Smooth muscle cell (in vitro differentiated cells): ENCODE results near the gene CD200. TPM values are rescaled to one million over a fixed set of nuclear protein-coding genes. Genes with fewer than 3 reads are reported as not detected.

Experiments
- DNase-seq: peaks from one replicate; lab custom pipeline; 2025; ENCODE audit not compliant: unreplicated experiment; lab: John Stamatoyannopoulos, UW
- H2AFZ ChIP-seq: fragments of 200-600 bp; sonication (generic); 2 replicates; pipeline ENCODE4 v1.6.0; 2016; ENCODE audit warnings: antibody characterized with exemption, low read depth, mild to moderate bottlenecking
- H3F3A ChIP-seq: fragments of 200-600 bp; sonication (generic); 2 replicates; pipeline ENCODE4 v1.6.0; 2017; ENCODE audit warnings: antibody characterized with exemption, low read depth
- H3K27ac ChIP-seq: fragments of 200-600 bp; sonication (generic); 2 replicates; pipeline ENCODE4 v1.5.1; 2016; ENCODE audit warnings: low read depth, mild to moderate bottlenecking
- H3K27me3 ChIP-seq: fragments of 200-600 bp; sonication (generic); 2 replicates; pipeline ENCODE4 v1.6.1; 2016; ENCODE audit warnings: low read depth, mild to moderate bottlenecking
- H3K36me3 ChIP-seq: fragments of 200-600 bp; sonication (generic); 2 replicates; pipeline ENCODE4 v1.5.1; 2016; ENCODE audit warnings: low read depth
- H3K4me1 ChIP-seq: fragments of 200-600 bp; sonication (generic); 2 replicates; pipeline ENCODE4 v1.5.1; 2016; ENCODE audit warnings: low read depth
- H3K4me2 ChIP-seq: fragments of 200-600 bp; sonication (generic); 2 replicates; pipeline ENCODE4 v1.6.0; 2016; ENCODE audit warnings: mild to moderate bottlenecking
- H3K4me3 ChIP-seq: fragments of 200-600 bp; sonication (generic); 2 replicates; pipeline ENCODE4 v1.5.1; 2016; ENCODE audit warnings: mild to moderate bottlenecking
- H3K79me2 ChIP-seq: fragments of 200-600 bp; sonication (generic); 2 replicates; pipeline ENCODE4 v1.6.0; 2016; ENCODE audit warnings: low read depth, mild to moderate bottlenecking
- H3K9ac ChIP-seq: fragments of 200-600 bp; sonication (generic); 2 replicates; pipeline ENCODE4 v1.6.0; 2016; ENCODE audit warnings: low read depth
- H3K9me3 ChIP-seq: fragments of 200-600 bp; sonication (generic); replicated peaks from 2 replicates; pipeline ENCODE4 v1.5.1; 2016; ENCODE audit warnings: low read depth
- H4K20me1 ChIP-seq: fragments of 200-600 bp; sonication (generic); 2 replicates; pipeline ENCODE4 v1.6.0; 2016; ENCODE audit warnings: low read depth
- CTCF ChIP-seq: fragments of 200-600 bp; sonication (generic); IDR thresholded peaks from 2 replicates; pipeline ENCODE4 v1.5.1; 2017; ENCODE audit warnings: borderline replicate concordance, mild to moderate bottlenecking, antibody characterized with exemption; ENCODE audit not compliant: insufficient read depth, poor library complexity, severe bottlenecking
- WGBS: methylation state at CpG from one replicate; pipeline ENCODE4 v1.1.7; 2016; ENCODE audit warnings: low lambda C conversion rate; 5-methylcytosine and 5-hydroxymethylcytosine counted together
- polyA plus RNA-seq: library from polyadenylated mRNA; unstranded; fragments of >200 nt; fragmentation: Nextera tagmentation; extraction: Ambion mirVana; gene quantifications from 2 replicates; pipeline ENCODE4 v1.2.1, GENCODE V29; 2016
- total RNA-seq: library from RNA; depleted of rRNA; stranded (reverse); fragments of >200 nt; gene quantifications from 2 replicates; pipeline ENCODE4 v1.2.3, GENCODE V29; 2014

CD200 gene
- total and polyA plus RNA-seq, 2 experiments from 2014 or later = 10.0 to 12.4 TPM

GRCh38 chr3:112314649-112315048, 18.3 kb upstream of the CD200 start:
- DNase-seq = no peak
- Histone ChIP-seq H2AFZ (no peak overlapping the region), H3K9me3 (no peaks in the 10 kb centered on the region), H3K27ac (no peak overlapping the region), H3K79me2 (no peaks in the 10 kb centered on the region), H3K4me2 (no peak overlapping the region), H3K27me3 (no peaks in the 10 kb centered on the region), H4K20me1 (no peaks in the 10 kb centered on the region), H3F3A (no peaks in the 10 kb centered on the region), H3K36me3 (no peaks in the 10 kb centered on the region), H3K4me3 (no peak overlapping the region), H3K9ac (no peak overlapping the region), H3K4me1 (peaks cover 5% of the 10 kb centered on the region)
- WGBS = 89% methylated on average over 2 of the region's 2 CpGs
- no peak for TF ChIP-seq CTCF

GRCh38 chr3:112315791-112316190, 17.2 kb upstream of the CD200 start:
- Histone ChIP-seq H4K20me1 (no peaks in the 10 kb centered on the region), H3K4me2 (no peak overlapping the region), H3K9me3 (no peaks in the 10 kb centered on the region), H3K36me3 (no peaks in the 10 kb centered on the region), H2AFZ (no peak overlapping the region), H3K4me1 (peaks cover 14% of the 10 kb centered on the region), H3K79me2 (no peaks in the 10 kb centered on the region), H3K27me3 (no peaks in the 10 kb centered on the region), H3F3A (no peaks in the 10 kb centered on the region), H3K9ac (no peak overlapping the region), H3K4me3 (no peak overlapping the region), H3K27ac (no peak overlapping the region)
- no peak for DNase-seq
- no peak for TF ChIP-seq CTCF
- 89% methylated on average over 1 of the region's 1 CpG for WGBS

- Histone ChIP-seq H4K20me1 (no peaks in the 10 kb centered on the region), H2AFZ (peak overlapping the region; percentile 58), H3K9me3 (no peaks in the 10 kb centered on the region), H3K4me2 (no peak overlapping the region), H3K4me3 (no peak overlapping the region), H3F3A (no peaks in the 10 kb centered on the region), H3K9ac (no peak overlapping the region), H3K27me3 (no peaks in the 10 kb centered on the region), H3K4me1 (peaks cover 26% of the 10 kb centered on the region), H3K79me2 (no peaks in the 10 kb centered on the region), H3K27ac (no peak overlapping the region), H3K36me3 (no peaks in the 10 kb centered on the region)
- WGBS = 84% methylated on average over 4 of the region's 4 CpGs
- TF ChIP-seq CTCF = no peak
- DNase-seq = no peak
These were observed 13.3 kb upstream of the CD200 start for GRCh38 chr3:112319516-112320276.

GRCh38 chr3:112320691-112321090, 12.3 kb upstream of the CD200 start:
- Histone ChIP-seq H4K20me1 (no peaks in the 10 kb centered on the region), H3K4me1 (peaks cover 26% of the 10 kb centered on the region), H3K4me2 (no peak overlapping the region), H3K9ac (no peak overlapping the region), H3K9me3 (no peaks in the 10 kb centered on the region), H3K4me3 (no peak overlapping the region), H2AFZ (no peak overlapping the region), H3K36me3 (no peaks in the 10 kb centered on the region), H3K27me3 (no peaks in the 10 kb centered on the region), H3K79me2 (no peaks in the 10 kb centered on the region), H3K27ac (no peak overlapping the region), H3F3A (no peaks in the 10 kb centered on the region)
- 88% methylated on average over 1 of the region's 1 CpG for WGBS
- TF ChIP-seq CTCF = no peak
- DNase-seq = no peak
